ENCODE data around the gene TSR1. TPM values are rescaled to one million over a fixed set of nuclear protein-coding genes. Genes with fewer than 3 reads are reported as not detected.
A peak's percentile ranks its signal among the peaks of the same experiment; 100 is the strongest.

TSR1 gene
- total and polyA plus RNA-seq, 12 donors = 12.7 to 74.6 (median 26.1) TPM

- DNase-seq = peak in 6 of 7 donors; percentile 30 to 70 (median 50)
- peaks cover 0 to 10% of the 10 kb centered on the region in 2 donors for H3K4me1 ChIP-seq (replicated peaks in 1 of 2)
- no peaks in the 10 kb centered on the region for H3K36me3 ChIP-seq (replicated peaks in 1 of 2)
- no peaks in the 10 kb centered on the region for H3K9me3 ChIP-seq (replicated peaks in 1 of 3)
- WGBS, 4 donors = 67 to 71% (median 69%) methylated on average over 6 of the region's 6 CpGs
- intact Hi-C loops (cut with DNase I) = loop anchor here in 1 of 2 donors (5.0 kb wide), 1 partner anchor 38 kb away; no protein-coding TSS in a partner anchor
- H3K27ac ChIP-seq = peak overlapping the region in 2 of 5 donors; percentile 17 to 21
- no peaks in the 10 kb centered on the region for H3K27me3 ChIP-seq
- no peak for TF ChIP-seq CTCF (IDR thresholded peaks at IDR 0.05)
- no peak for TF ChIP-seq POLR2A (IDR thresholded peaks at IDR 0.05)
- no peak overlapping the region for H3K4me3 ChIP-seq
Measured at GRCh38 chr17:2309338-2310154, 26.7 kb downstream of the TSR1 start.

- 76 to 92% (median 89%) methylated on average over 4 of the region's 4 CpGs for WGBS, 4 donors
- DNase-seq = no peak
- Histone ChIP-seq H3K4me1 (replicated peaks in 1 of 2) (peaks cover 9 to 23% of the 10 kb centered on the region in 2 donors), H3K9me3 (replicated peaks in 1 of 3) (no peaks in the 10 kb centered on the region), H3K27me3 (no peaks in the 10 kb centered on the region), H3K27ac (no peak overlapping the region), H3K36me3 (replicated peaks in 1 of 2) (peaks cover 0 to 4% of the 10 kb centered on the region in 2 donors), H3K4me3 (no peak overlapping the region)
- intact Hi-C loops (cut with DNase I) = no loop called here
- TF ChIP-seq CTCF (IDR thresholded peaks at IDR 0.05) = no peak
- no peak for TF ChIP-seq POLR2A (IDR thresholded peaks at IDR 0.05)
Measured at GRCh38 chr17:2304931-2305330, 31.3 kb downstream of the TSR1 start.

- 0 to 3% (median 1%) methylated on average over 5 to 104 of the region's 108 CpGs for WGBS, 4 donors
- TF ChIP-seq CTCF (IDR thresholded peaks at IDR 0.05) (no peak), POLR2A (IDR thresholded peaks at IDR 0.05) (peak; percentile 33 to 68)
- Histone ChIP-seq H3K4me3 (peak within 1 kb of the TSS; percentile 36 to 88 (median 67)), H3K27me3 (no peaks in the 10 kb centered on the region), H3K9me3 (replicated peaks in 1 of 3) (no peaks in the 10 kb centered on the region), H3K36me3 (replicated peaks in 1 of 2) (peaks cover 0 to 4% of the 10 kb centered on the region in 2 donors), H3K27ac (peak within 1 kb of the TSS; percentile 63 to 91 (median 84)), H3K4me1 (replicated peaks in 1 of 2) (peaks cover 9 to 14% of the 10 kb centered on the region in 2 donors)
- intact Hi-C loops (cut with DNase I) = no loop called here
- peak; percentile 87 to 93 (median 92) for DNase-seq
Measured at GRCh38 chr17:2303204-2304188, 32.8 kb downstream of the TSR1 start, which contains the start of the genes SMG6 and SRR. TSS of gene SMG6 (minus strand) at chr17:2303785. CDS start at chr17:2303720, 65 bp downstream. TSS of gene SRR (plus strand) at chr17:2303950. CDS start at chr17:2315561, 11,611 bp downstream.

Measured in adrenal gland (tissue), 12 donors.